Stimulated activated CD4-positive, alpha-beta T cell treated with anti-CD3 and anti-CD28 coated beads, Interleukin-4, amount 100 ng/mL, for 4 hours (primary cell): ENCODE data around the gene ZNF316.

Source experiments
- DNase-seq, 2 experiments: peaks; one replicate each; pipeline ENCODE4 v3.0.0-alpha.2; 2020

The ZNF316 gene

GRCh38 chr7:6700793-6701192 lies 63.7 kb downstream of the ZNF316 start:
- DNase-seq, result no peak

GRCh38 chr7:6701860-6702259 lies 64.7 kb downstream of the ZNF316 start:
- no peak for DNase-seq
